ENCODE measurements around the gene SEZ6.

SEZ6 gene

GRCh38 chr17:28977659-28978355, 28.0 kb downstream of the SEZ6 start:
- DNase-seq = no peak

- DNase-seq = peak in 12 of 58 donors; percentile 9 to 33 (median 20)
These were observed 30.2 kb downstream of the SEZ6 start for GRCh38 chr17:28975646-28976045.

GRCh38 chr17:28975031-28975430, 30.8 kb downstream of the SEZ6 start:
- DNase-seq = no peak

- DNase-seq = no peak
These were observed 31.4 kb downstream of the SEZ6 start for GRCh38 chr17:28974451-28974850.

- peak in 19 of 58 donors; percentile 7 to 49 (median 24) for DNase-seq
These were observed 32.4 kb downstream of the SEZ6 start for GRCh38 chr17:28973425-28973824.

- DNase-seq = peak in 6 of 58 donors; percentile 9 to 46 (median 16)
These were observed 33.4 kb downstream of the SEZ6 start for GRCh38 chr17:28972437-28972836.

GRCh38 chr17:28970879-28971278, 35.0 kb downstream of the SEZ6 start:
- DNase-seq = peak in 36 of 58 donors; percentile 11 to 73 (median 36)

- no peak for DNase-seq
These were observed 36.0 kb downstream of the SEZ6 start for GRCh38 chr17:28969706-28970393.

GRCh38 chr17:28968914-28969295, 36.9 kb downstream of the SEZ6 start:
- no peak for DNase-seq

- DNase-seq = peak in 12 of 58 donors; percentile 6 to 62 (median 33)
These were observed 37.5 kb downstream of the SEZ6 start for GRCh38 chr17:28968231-28968913.

- peak in 22 of 58 donors; percentile 11 to 71 (median 25) for DNase-seq
These were observed 38.4 kb downstream of the SEZ6 start for GRCh38 chr17:28967221-28968135.

GRCh38 chr17:28963841-28964240, 42.0 kb downstream of the SEZ6 start:
- DNase-seq = no peak

- DNase-seq = no peak
These were observed 42.7 kb downstream of the SEZ6 start for GRCh38 chr17:28963055-28963611.

- no peak for DNase-seq
These were observed 44.4 kb downstream of the SEZ6 start for GRCh38 chr17:28961391-28961790.

GRCh38 chr17:28960256-28961061, 45.4 kb downstream of the SEZ6 start:
- no peak for DNase-seq

GRCh38 chr17:28959471-28959871, 46.4 kb downstream of the SEZ6 start:
- DNase-seq = no peak

- no peak for DNase-seq
These were observed 46.9 kb downstream of the SEZ6 start for GRCh38 chr17:28958820-28959455.

GRCh38 chr17:28957992-28958355, 47.9 kb downstream of the SEZ6 start:
- no peak for DNase-seq

GRCh38 chr17:28957277-28957991, 48.4 kb downstream of the SEZ6 start:
- no peak for DNase-seq

Data from anterior cingulate cortex (tissue), 58 donors.